Stimulated activated CD8-positive, alpha-beta memory T cell treated with anti-CD3 and anti-CD28 coated beads, Interleukin-4, amount 100 ng/mL, for 48 hours (primary cell): ENCODE data around the gene WDR81.
"Not testable (repeated sequence)": the region's sequence is repeated elsewhere in the genome, so short reads cannot be mapped to it uniquely, and the experiment has no call there.

Source experiments
- DNase-seq: peaks from one replicate; pipeline ENCODE4 v3.0.0-alpha.2; 2020

Gene WDR81

GRCh38 chr17:1724351-1724868, at the start of gene WDR81:
Gene WDR81, plus strand, starts transcription at chr17:1724704. Its CDS starts 256 bp downstream, at chr17:1724960.
- peak; percentile 91 for DNase-seq

- DNase-seq: no peak
These were observed 48.1 kb upstream of the WDR81 start for GRCh38 chr17:1676401-1676800.

GRCh38 chr17:1683459-1683858, 41.0 kb upstream of the WDR81 start:
- DNase-seq: no peak

- peak; percentile 99 for DNase-seq
These were observed 39.9 kb upstream of the WDR81 start, which contains the start of gene PRPF8 for GRCh38 chr17:1684378-1685189. Gene PRPF8, minus strand, starts transcription at chr17:1684867. Its CDS starts 296 bp downstream, at chr17:1684571.

GRCh38 chr17:1686086-1686485, 38.4 kb upstream of the WDR81 start:
- DNase-seq: no peak

- DNase-seq: not testable (repeated sequence)
These were observed 36.1 kb upstream of the WDR81 start for GRCh38 chr17:1688405-1688804.

- DNase-seq: no peak
These were observed 33.8 kb upstream of the WDR81 start for GRCh38 chr17:1690544-1691221.

- DNase-seq: no peak
These were observed 31.2 kb upstream of the WDR81 start for GRCh38 chr17:1693339-1693738.

GRCh38 chr17:1695365-1695764, 29.1 kb upstream of the WDR81 start:
- no peak for DNase-seq

GRCh38 chr17:1697681-1698080, 26.8 kb upstream of the WDR81 start:
- no peak for DNase-seq

- not testable (repeated sequence) for DNase-seq
These were observed 24.6 kb upstream of the WDR81 start for GRCh38 chr17:1699891-1700290.

- DNase-seq: no peak
These were observed 21.4 kb upstream of the WDR81 start for GRCh38 chr17:1703063-1703462.

- DNase-seq: no peak
These were observed 19.5 kb upstream of the WDR81 start for GRCh38 chr17:1705004-1705403.

GRCh38 chr17:1707107-1707506, 17.4 kb upstream of the WDR81 start:
- DNase-seq: no peak

- DNase-seq: not testable (repeated sequence)
These were observed 15.6 kb upstream of the WDR81 start for GRCh38 chr17:1708791-1709346.

- no peak for DNase-seq
These were observed 15.0 kb upstream of the WDR81 start for GRCh38 chr17:1709403-1709951.

- peak; percentile 42 for DNase-seq
These were observed 14.3 kb upstream of the WDR81 start, which contains the start of gene TLCD2 for GRCh38 chr17:1709971-1710806. Gene TLCD2, minus strand, starts transcription at chr17:1710377. Its CDS starts 135 bp downstream, at chr17:1710242.

- DNase-seq: no peak
These were observed 13.5 kb upstream of the WDR81 start for GRCh38 chr17:1710807-1711553.

- no peak for DNase-seq
These were observed 12.7 kb upstream of the WDR81 start for GRCh38 chr17:1711804-1712203.

GRCh38 chr17:1712271-1712670, 12.2 kb upstream of the WDR81 start:
- no peak for DNase-seq

GRCh38 chr17:1713160-1713877, 11.2 kb upstream of the WDR81 start:
- DNase-seq: no peak
